ENCODE measurements around the gene PPP2R2D.

GRCh38 chr10:131979336-131979735, 78.5 kb downstream of the PPP2R2D start:
- TF ChIP-seq POLR2A (IDR thresholded peaks at IDR 0.05): no peak
- no peak for TF ChIP-seq CTCF (IDR thresholded peaks at IDR 0.05)
